CD4-positive, alpha-beta T cell treated with Interleukin-6 for 4 hours (primary cell): Measurements from ENCODE around the gene LAMB4.

Experiments used
- DNase-seq: peaks from one replicate; pipeline ENCODE4 v3.0.0-alpha.2; 2020; ENCODE audit warnings: mixed read lengths

Gene LAMB4

GRCh38 chr7:108103558-108104298 is 26.4 kb downstream of the LAMB4 start:
- no peak for DNase-seq

GRCh38 chr7:108102671-108103312 is 27.4 kb downstream of the LAMB4 start:
- DNase-seq = no peak

GRCh38 chr7:108101759-108102158 is 28.4 kb downstream of the LAMB4 start:
- no peak for DNase-seq

GRCh38 chr7:108099713-108100112 is 30.4 kb downstream of the LAMB4 start:
- DNase-seq = no peak

GRCh38 chr7:108097703-108098102 is 32.5 kb downstream of the LAMB4 start:
- no peak for DNase-seq

GRCh38 chr7:108096996-108097395 is 33.2 kb downstream of the LAMB4 start:
- no peak for DNase-seq

- DNase-seq = no peak
Measured at GRCh38 chr7:108094933-108095710, 35.0 kb downstream of the LAMB4 start.

- no peak for DNase-seq
Measured at GRCh38 chr7:108094346-108094745, 35.8 kb downstream of the LAMB4 start.

- DNase-seq = no peak
Measured at GRCh38 chr7:108093851-108094331, 36.3 kb downstream of the LAMB4 start.

- DNase-seq = no peak
Measured at GRCh38 chr7:108093341-108093740, 36.8 kb downstream of the LAMB4 start.

GRCh38 chr7:108091461-108091831 is 38.7 kb downstream of the LAMB4 start:
- DNase-seq = no peak

GRCh38 chr7:108090791-108091460 is 39.2 kb downstream of the LAMB4 start:
- no peak for DNase-seq

- DNase-seq = no peak
Measured at GRCh38 chr7:108089381-108089780, 40.8 kb downstream of the LAMB4 start.

GRCh38 chr7:108088729-108089128 is 41.4 kb downstream of the LAMB4 start:
- no peak for DNase-seq

GRCh38 chr7:108087778-108088177 is 42.4 kb downstream of the LAMB4 start:
- DNase-seq = no peak

- no peak for DNase-seq
Measured at GRCh38 chr7:108086962-108087361, 43.2 kb downstream of the LAMB4 start.

GRCh38 chr7:108086546-108086945 is 43.6 kb downstream of the LAMB4 start:
- DNase-seq = no peak

- DNase-seq = no peak
Measured at GRCh38 chr7:108083980-108084379, 46.2 kb downstream of the LAMB4 start.

GRCh38 chr7:108079648-108080591 is 50.2 kb downstream of the LAMB4 start:
- DNase-seq = no peak

GRCh38 chr7:108079276-108079647 is 50.9 kb downstream of the LAMB4 start:
- no peak for DNase-seq

- DNase-seq = no peak
Measured at GRCh38 chr7:108078691-108079090, 51.5 kb downstream of the LAMB4 start.

- no peak for DNase-seq
Measured at GRCh38 chr7:108078211-108078673, 51.9 kb downstream of the LAMB4 start.
